D341Med (cell line): ENCODE measurements around the gene GLB1L2.

Experiments
- DNase-seq: peaks from one replicate; pipeline ENCODE4 v3.0.0; 2012; ENCODE audit warnings: low spot score

The GLB1L2 gene

GRCh38 chr11:134405436-134405835 is 73.6 kb downstream of the GLB1L2 start:
- DNase-seq, result no peak

GRCh38 chr11:134405841-134406240 is 74.1 kb downstream of the GLB1L2 start:
- DNase-seq, result no peak

- DNase-seq, result no peak
Measured at GRCh38 chr11:134406264-134407185, 74.7 kb downstream of the GLB1L2 start.

- DNase-seq, result peak; percentile 83
Measured at GRCh38 chr11:134407321-134407828, 75.6 kb downstream of the GLB1L2 start.

GRCh38 chr11:134407923-134408322 is 76.1 kb downstream of the GLB1L2 start:
- no peak for DNase-seq

GRCh38 chr11:134409552-134410429 is 78.0 kb downstream of the GLB1L2 start:
- no peak for DNase-seq

- no peak for DNase-seq
Measured at GRCh38 chr11:134410766-134411165, 79.0 kb downstream of the GLB1L2 start.

GRCh38 chr11:134412203-134413042 is 80.6 kb downstream of the GLB1L2 start, which contains the start of gene B3GAT1:
Gene B3GAT1, minus strand, starts transcription at chr11:134412242. Its CDS starts 24,583 bp downstream, at chr11:134387659.
- DNase-seq, result peak; percentile 71

GRCh38 chr11:134413043-134413825 is 81.4 kb downstream of the GLB1L2 start:
- DNase-seq, result no peak

GRCh38 chr11:134413826-134414731 is 82.3 kb downstream of the GLB1L2 start:
- DNase-seq, result no peak

- no peak for DNase-seq
Measured at GRCh38 chr11:134414766-134415765, 83.3 kb downstream of the GLB1L2 start.

- no peak for DNase-seq
Measured at GRCh38 chr11:134416726-134417125, 84.9 kb downstream of the GLB1L2 start.

GRCh38 chr11:134417871-134418840 is 86.4 kb downstream of the GLB1L2 start:
- DNase-seq, result no peak

GRCh38 chr11:134423106-134423505 is 91.3 kb downstream of the GLB1L2 start:
- no peak for DNase-seq

GRCh38 chr11:134425413-134425812 is 93.6 kb downstream of the GLB1L2 start:
- DNase-seq, result no peak
